GM19324 (cell line): ENCODE measurements around the gene TNPO3.

Source experiments
- ATAC-seq: cut with Tn5 transposase; IDR thresholded peaks from one replicate; pipeline ENCODE4 v1.9.1; 2021; ENCODE audit warnings: mild to moderate bottlenecking, moderate library complexity; ENCODE audit not compliant: unreplicated experiment, low FRiP score

The TNPO3 gene

GRCh38 chr7:128912281-128912680 lies 142.6 kb downstream of the TNPO3 start:
- ATAC-seq = no peak

GRCh38 chr7:128911423-128912031 lies 143.4 kb downstream of the TNPO3 start:
- no peak for ATAC-seq

GRCh38 chr7:128910569-128910945 lies 144.4 kb downstream of the TNPO3 start, which contains the start of gene KCP:
KCP (minus strand) TSS chr7:128910709; CDS start chr7:128910676, 33 bp downstream.
- ATAC-seq = no peak

GRCh38 chr7:128909625-128910568 lies 145.0 kb downstream of the TNPO3 start:
- ATAC-seq = no peak

GRCh38 chr7:128908750-128909624 lies 145.9 kb downstream of the TNPO3 start:
- no peak for ATAC-seq

- ATAC-seq = no peak
Observed at GRCh38 chr7:128906766-128907559, 147.9 kb downstream of the TNPO3 start.

GRCh38 chr7:128906001-128906765 lies 148.7 kb downstream of the TNPO3 start:
- no peak for ATAC-seq

- ATAC-seq = no peak
Observed at GRCh38 chr7:128904381-128905197, 150.3 kb downstream of the TNPO3 start.
